HepG2 (cell line): ENCODE data around the gene PRADC1. TPM values are rescaled to one million over a fixed set of nuclear protein-coding genes. Genes with fewer than 3 reads are reported as not detected.
A peak's percentile ranks its signal among the peaks of the same experiment; 100 is the strongest.

Source experiments
- AHR ChIP-seq: IDR thresholded peaks from 2 replicates; pipeline ENCODE4 v1.6.1; 2018; ENCODE audit warnings: missing genetic modification reagents, missing compliant biosample characterization
- EP300 ChIP-seq, 3 experiments: sonication (generic) in 1 of 3; formaldehyde crosslinking in 1 of 3; IDR thresholded peaks; 2 replicates each; pipeline versions ENCODE4 v1.5.1 to v1.6.1; 2011 to 2020; ENCODE audit warnings: low read depth in 2 of 3, low read length in 2 of 3, borderline replicate concordance in 1 of 3, improper control_type of control experiment in 1 of 3, mild to moderate bottlenecking in 1 of 3, missing genetic modification reagents in 1 of 3, moderate library complexity in 1 of 3
- HDAC2 ChIP-seq: sonication (generic); formaldehyde crosslinking; IDR thresholded peaks from 2 replicates; pipeline ENCODE4 v1.4.0; 2020; ENCODE audit warnings: missing genetic modification reagents
- HNRNPUL1 ChIP-seq: fragments of 200-400 bp; formaldehyde crosslinking; IDR thresholded peaks from 2 replicates; pipeline ENCODE4 v1.6.1; 2017; ENCODE audit warnings: low read depth, mild to moderate bottlenecking, low read length, moderate library complexity
- SIN3A ChIP-seq: IDR thresholded peaks from 2 replicates; pipeline ENCODE4 v1.6.1; 2011; ENCODE audit warnings: low read depth, mild to moderate bottlenecking, control low read depth, low read length, borderline replicate concordance
- ZFYVE20 ChIP-seq: sonication (generic); formaldehyde crosslinking; IDR thresholded peaks from 2 replicates; pipeline ENCODE4 v1.8.0; 2023; ENCODE audit warnings: low read depth, mild to moderate bottlenecking, moderate library complexity, missing genetic modification reagents, borderline replicate concordance
- ZNF138 ChIP-seq: sonication (generic); formaldehyde crosslinking; IDR thresholded peaks from 2 replicates; pipeline ENCODE4 v1.5.0; 2020; ENCODE audit warnings: mild to moderate bottlenecking, low read depth, missing genetic modification reagents
- ZNF180 ChIP-seq: sonication (generic); formaldehyde crosslinking; IDR thresholded peaks from 2 replicates; pipeline ENCODE4 v1.4.0; 2020; ENCODE audit warnings: low read depth, missing genetic modification reagents, borderline replicate concordance
- ZNF253 ChIP-seq: sonication (generic); formaldehyde crosslinking; IDR thresholded peaks from 2 replicates; pipeline ENCODE4 v1.8.0; 2022; ENCODE audit warnings: mild to moderate bottlenecking, missing genetic modification reagents, borderline replicate concordance
- ZNF546 ChIP-seq: sonication (generic); formaldehyde crosslinking; conservative IDR thresholded peaks from 2 replicates; pipeline ENCODE4 v1.8.1; 2023; ENCODE audit warnings: mild to moderate bottlenecking, missing genetic modification reagents
- ZNF572 ChIP-seq: sonication (generic); formaldehyde crosslinking; IDR thresholded peaks from 2 replicates; pipeline ENCODE4 v1.5.1; 2020; ENCODE audit warnings: mild to moderate bottlenecking, missing genetic modification reagents
- ZNF772 ChIP-seq: sonication (generic); formaldehyde crosslinking; IDR thresholded peaks from 2 replicates; pipeline ENCODE4 v1.5.0; 2020; ENCODE audit warnings: mild to moderate bottlenecking, missing genetic modification reagents
- polyA plus RNA-seq, 8 experiments: library from polyadenylated mRNA; depleted of rRNA in 3 of 8; stranded (reverse) in 7 of 8; unstranded in 1 of 8; fragments of >200 nt; fragmentation: Illumina TruSeq in 4 of 8; extraction: Trizol in 4 of 8; gene quantifications; 2 replicates each; pipeline versions ENCODE4 v1.2.1 to v1.2.3, GENCODE V29; 2011 to 2016; ENCODE audit warnings: low read depth in 4 of 8, missing spikeins in 1 of 8, mixed read lengths in 1 of 8; ENCODE audit not compliant: insufficient read depth in 1 of 8
- total RNA-seq, 5 experiments: library from RNA; depleted of rRNA; stranded (reverse); fragments of >200 nt; fragmentation: Illumina TruSeq; extraction: Trizol; gene quantifications; 2 replicates each; pipeline ENCODE4 v1.2.3, GENCODE V29; 2016; ENCODE audit warnings: low read depth in 1 of 5
- TF ChIP-seq, protein P1 (sequence below): sonication (generic); formaldehyde crosslinking; IDR thresholded peaks from 2 replicates; pipeline ENCODE4 v1.4.0; 2020; ENCODE audit warnings: missing genetic modification reagents
- TF ChIP-seq, protein P2 (sequence below): sonication (generic); formaldehyde crosslinking; IDR thresholded peaks from 2 replicates; pipeline ENCODE4 v1.5.0; 2020; ENCODE audit warnings: missing genetic modification reagents
- TF ChIP-seq, protein P3 (sequence below): sonication (generic); formaldehyde crosslinking; IDR thresholded peaks from 2 replicates; pipeline ENCODE4 v1.4.0; 2020; ENCODE audit warnings: missing genetic modification reagents, borderline replicate concordance
- TF ChIP-seq, protein P4 (sequence below): sonication (generic); formaldehyde crosslinking; IDR thresholded peaks from 2 replicates; pipeline ENCODE4 v1.5.0; 2020; ENCODE audit warnings: mild to moderate bottlenecking, missing genetic modification reagents

The PRADC1 gene
- total and polyA plus RNA-seq, 2 of the 13 experiments (the other 11 are each of a cell fraction or from before 2014, with no cell fraction given), result 12.1 to 37.2 TPM

DNA sequence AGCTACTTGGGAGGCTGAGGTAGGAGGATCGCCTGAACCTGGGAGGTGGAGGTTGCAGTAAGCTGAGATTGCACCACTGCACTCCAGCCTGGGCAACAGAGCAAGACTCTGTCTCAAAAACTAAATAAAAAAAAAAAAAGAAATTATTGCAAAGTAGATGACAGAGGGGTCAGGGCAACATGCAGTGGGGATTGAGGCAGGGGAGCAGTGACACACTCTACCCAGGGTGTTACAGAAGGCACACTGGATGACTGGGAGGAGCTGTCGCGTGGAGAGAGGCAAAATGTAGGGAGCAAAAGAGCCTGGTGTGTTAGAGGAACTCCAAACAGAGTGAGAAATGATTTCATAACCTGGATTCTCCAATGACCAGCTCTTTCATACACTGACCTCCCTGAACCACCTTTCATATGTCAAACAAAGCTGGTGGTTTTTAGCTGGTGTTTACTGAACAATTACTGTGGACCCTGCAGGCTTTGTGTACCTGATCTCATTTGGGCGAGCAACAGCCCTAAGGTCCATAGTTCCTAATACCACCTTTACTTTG, 29.1 kb upstream of the PRADC1 start (continued):
- TF ChIP-seq, protein P1, sequence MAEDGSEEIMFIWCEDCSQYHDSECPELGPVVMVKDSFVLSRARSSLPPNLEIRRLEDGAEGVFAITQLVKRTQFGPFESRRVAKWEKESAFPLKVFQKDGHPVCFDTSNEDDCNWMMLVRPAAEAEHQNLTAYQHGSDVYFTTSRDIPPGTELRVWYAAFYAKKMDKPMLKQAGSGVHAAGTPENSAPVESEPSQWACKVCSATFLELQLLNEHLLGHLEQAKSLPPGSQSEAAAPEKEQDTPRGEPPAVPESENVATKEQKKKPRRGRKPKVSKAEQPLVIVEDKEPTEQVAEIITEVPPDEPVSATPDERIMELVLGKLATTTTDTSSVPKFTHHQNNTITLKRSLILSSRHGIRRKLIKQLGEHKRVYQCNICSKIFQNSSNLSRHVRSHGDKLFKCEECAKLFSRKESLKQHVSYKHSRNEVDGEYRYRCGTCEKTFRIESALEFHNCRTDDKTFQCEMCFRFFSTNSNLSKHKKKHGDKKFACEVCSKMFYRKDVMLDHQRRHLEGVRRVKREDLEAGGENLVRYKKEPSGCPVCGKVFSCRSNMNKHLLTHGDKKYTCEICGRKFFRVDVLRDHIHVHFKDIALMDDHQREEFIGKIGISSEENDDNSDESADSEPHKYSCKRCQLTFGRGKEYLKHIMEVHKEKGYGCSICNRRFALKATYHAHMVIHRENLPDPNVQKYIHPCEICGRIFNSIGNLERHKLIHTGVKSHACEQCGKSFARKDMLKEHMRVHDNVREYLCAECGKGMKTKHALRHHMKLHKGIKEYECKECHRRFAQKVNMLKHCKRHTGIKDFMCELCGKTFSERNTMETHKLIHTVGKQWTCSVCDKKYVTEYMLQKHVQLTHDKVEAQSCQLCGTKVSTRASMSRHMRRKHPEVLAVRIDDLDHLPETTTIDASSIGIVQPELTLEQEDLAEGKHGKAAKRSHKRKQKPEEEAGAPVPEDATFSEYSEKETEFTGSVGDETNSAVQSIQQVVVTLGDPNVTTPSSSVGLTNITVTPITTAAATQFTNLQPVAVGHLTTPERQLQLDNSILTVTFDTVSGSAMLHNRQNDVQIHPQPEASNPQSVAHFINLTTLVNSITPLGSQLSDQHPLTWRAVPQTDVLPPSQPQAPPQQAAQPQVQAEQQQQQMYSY (CRISPR knock-in tag), result no peak
- peak in 1 of 2 experiments; percentile 90; a peak in 2 of 4 replicates for TF ChIP-seq EP300 (IDR thresholded peaks at IDR 0.05; ENCODE audit: low read depth in 2 of 2, low read length in 2 of 2)
- peak; percentile 65; the same call in 1 of the 2 replicates for TF ChIP-seq EP300 (CRISPR knock-in tag; IDR thresholded peaks at IDR 0.05; ENCODE audit: borderline replicate concordance)
- TF ChIP-seq ZNF180 (CRISPR knock-in tag), result no peak
- peak; percentile 51; the same call in 1 of the 2 replicates for TF ChIP-seq ZNF772 (CRISPR knock-in tag)
- 0 out of 2 replicates have a peak, but pooled peaks have one; percentile 22 for TF ChIP-seq ZNF138 (CRISPR knock-in tag)
- TF ChIP-seq ZFYVE20, result no peak
- TF ChIP-seq, protein P2, sequence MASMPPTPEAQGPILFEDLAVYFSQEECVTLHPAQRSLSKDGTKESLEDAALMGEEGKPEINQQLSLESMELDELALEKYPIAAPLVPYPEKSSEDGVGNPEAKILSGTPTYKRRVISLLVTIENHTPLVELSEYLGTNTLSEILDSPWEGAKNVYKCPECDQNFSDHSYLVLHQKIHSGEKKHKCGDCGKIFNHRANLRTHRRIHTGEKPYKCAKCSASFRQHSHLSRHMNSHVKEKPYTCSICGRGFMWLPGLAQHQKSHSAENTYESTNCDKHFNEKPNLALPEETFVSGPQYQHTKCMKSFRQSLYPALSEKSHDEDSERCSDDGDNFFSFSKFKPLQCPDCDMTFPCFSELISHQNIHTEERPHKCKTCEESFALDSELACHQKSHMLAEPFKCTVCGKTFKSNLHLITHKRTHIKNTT (CRISPR knock-in tag), result no peak
- TF ChIP-seq HDAC2, result peak; percentile 95
- TF ChIP-seq AHR (CRISPR knock-in tag), result no peak; the same call in 1 of the 2 replicates
- TF ChIP-seq, protein P3, sequence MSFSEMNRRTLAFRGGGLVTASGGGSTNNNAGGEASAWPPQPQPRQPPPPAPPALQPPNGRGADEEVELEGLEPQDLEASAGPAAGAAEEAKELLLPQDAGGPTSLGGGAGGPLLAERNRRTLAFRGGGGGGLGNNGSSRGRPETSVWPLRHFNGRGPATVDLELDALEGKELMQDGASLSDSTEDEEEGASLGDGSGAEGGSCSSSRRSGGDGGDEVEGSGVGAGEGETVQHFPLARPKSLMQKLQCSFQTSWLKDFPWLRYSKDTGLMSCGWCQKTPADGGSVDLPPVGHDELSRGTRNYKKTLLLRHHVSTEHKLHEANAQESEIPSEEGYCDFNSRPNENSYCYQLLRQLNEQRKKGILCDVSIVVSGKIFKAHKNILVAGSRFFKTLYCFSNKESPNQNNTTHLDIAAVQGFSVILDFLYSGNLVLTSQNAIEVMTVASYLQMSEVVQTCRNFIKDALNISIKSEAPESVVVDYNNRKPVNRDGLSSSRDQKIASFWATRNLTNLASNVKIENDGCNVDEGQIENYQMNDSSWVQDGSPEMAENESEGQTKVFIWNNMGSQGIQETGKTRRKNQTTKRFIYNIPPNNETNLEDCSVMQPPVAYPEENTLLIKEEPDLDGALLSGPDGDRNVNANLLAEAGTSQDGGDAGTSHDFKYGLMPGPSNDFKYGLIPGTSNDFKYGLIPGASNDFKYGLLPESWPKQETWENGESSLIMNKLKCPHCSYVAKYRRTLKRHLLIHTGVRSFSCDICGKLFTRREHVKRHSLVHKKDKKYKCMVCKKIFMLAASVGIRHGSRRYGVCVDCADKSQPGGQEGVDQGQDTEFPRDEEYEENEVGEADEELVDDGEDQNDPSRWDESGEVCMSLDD (CRISPR knock-in tag), result no peak
- no peak for TF ChIP-seq ZNF253 (CRISPR knock-in tag)
- TF ChIP-seq, protein P4, sequence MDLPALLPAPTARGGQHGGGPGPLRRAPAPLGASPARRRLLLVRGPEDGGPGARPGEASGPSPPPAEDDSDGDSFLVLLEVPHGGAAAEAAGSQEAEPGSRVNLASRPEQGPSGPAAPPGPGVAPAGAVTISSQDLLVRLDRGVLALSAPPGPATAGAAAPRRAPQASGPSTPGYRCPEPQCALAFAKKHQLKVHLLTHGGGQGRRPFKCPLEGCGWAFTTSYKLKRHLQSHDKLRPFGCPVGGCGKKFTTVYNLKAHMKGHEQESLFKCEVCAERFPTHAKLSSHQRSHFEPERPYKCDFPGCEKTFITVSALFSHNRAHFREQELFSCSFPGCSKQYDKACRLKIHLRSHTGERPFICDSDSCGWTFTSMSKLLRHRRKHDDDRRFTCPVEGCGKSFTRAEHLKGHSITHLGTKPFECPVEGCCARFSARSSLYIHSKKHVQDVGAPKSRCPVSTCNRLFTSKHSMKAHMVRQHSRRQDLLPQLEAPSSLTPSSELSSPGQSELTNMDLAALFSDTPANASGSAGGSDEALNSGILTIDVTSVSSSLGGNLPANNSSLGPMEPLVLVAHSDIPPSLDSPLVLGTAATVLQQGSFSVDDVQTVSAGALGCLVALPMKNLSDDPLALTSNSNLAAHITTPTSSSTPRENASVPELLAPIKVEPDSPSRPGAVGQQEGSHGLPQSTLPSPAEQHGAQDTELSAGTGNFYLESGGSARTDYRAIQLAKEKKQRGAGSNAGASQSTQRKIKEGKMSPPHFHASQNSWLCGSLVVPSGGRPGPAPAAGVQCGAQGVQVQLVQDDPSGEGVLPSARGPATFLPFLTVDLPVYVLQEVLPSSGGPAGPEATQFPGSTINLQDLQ, result no peak
- TF ChIP-seq HNRNPUL1, result no peak
- TF ChIP-seq SIN3A, result peak; percentile 44; the same call in 1 of the 2 replicates
- no peak for TF ChIP-seq ZNF572 (CRISPR knock-in tag)
- no peak for TF ChIP-seq ZNF546 (CRISPR knock-in tag)
